Subcutaneous abdominal adipose tissue (tissue), 5 donors: ENCODE measurements around the gene CES1.
"Not testable (repeated sequence)": the region's sequence is repeated elsewhere in the genome, so short reads cannot be mapped to it uniquely, and the experiment has no call there.

ENCODE experiments used
- H3K27ac ChIP-seq: one replicate; pipeline ENCODE4 v1.7.0; 2013; ENCODE audit warnings: low read depth, mild to moderate bottlenecking, inconsistent platforms, low read length, moderate library complexity
- H3K27me3 ChIP-seq, 5 donors: one replicate each; pipeline ENCODE4 v1.7.0; 2013; ENCODE audit warnings: low read length in 5 of 5, inconsistent platforms in 1 of 5; ENCODE audit not compliant: control insufficient read depth in 5 of 5, insufficient read depth in 4 of 5
- H3K36me3 ChIP-seq, 5 donors: one replicate each; pipeline ENCODE4 v1.7.0; 2013; ENCODE audit warnings: low read length in 5 of 5; ENCODE audit not compliant: control insufficient read depth in 5 of 5, insufficient read depth in 5 of 5
- H3K4me1 ChIP-seq, 5 donors: one replicate each; pipeline ENCODE4 v1.7.0; 2013; ENCODE audit warnings: low read length in 5 of 5, mild to moderate bottlenecking in 3 of 5, moderate library complexity in 1 of 5; ENCODE audit not compliant: control insufficient read depth in 5 of 5, insufficient read depth in 5 of 5
- H3K4me3 ChIP-seq, 5 donors: one replicate each; pipeline ENCODE4 v1.7.0; 2013; ENCODE audit warnings: low read length in 5 of 5, low read depth in 1 of 5
- H3K9ac ChIP-seq, 5 donors: one replicate each; pipeline ENCODE4 v1.7.0; 2013; ENCODE audit warnings: low read length in 5 of 5, mild to moderate bottlenecking in 4 of 5, moderate library complexity in 3 of 5
- H3K9me3 ChIP-seq, 5 donors: one replicate each; pipeline ENCODE4 v1.7.0; 2013; ENCODE audit warnings: low read length in 5 of 5; ENCODE audit not compliant: control insufficient read depth in 5 of 5
- donor health status: healthy.
- donor health status: healthy.
- donor health status: healthy.
- donor health status: healthy.
- donor health status: healthy.

The CES1 gene

GRCh38 chr16:55832773-55833691 is at the start of gene CES1:
CES1 (minus strand) TSS chr16:55833096; CDS start chr16:55833055, 41 bp downstream.
- peaks cover 0 to 3% (median 1%) of the 10 kb centered on the region in 5 donors for H3K36me3 ChIP-seq
- peaks cover 5 to 49% (median 29%) of the 10 kb centered on the region in 5 donors for H3K4me1 ChIP-seq
- H3K9ac ChIP-seq = peak within 1 kb of the TSS in 3 of 5 donors; percentile 31 to 46 (median 38)
- H3K9me3 ChIP-seq = no peaks in the 10 kb centered on the region
- peak within 1 kb of the TSS; percentile 74 for H3K27ac ChIP-seq
- H3K27me3 ChIP-seq = no peaks in the 10 kb centered on the region
- peak within 1 kb of the TSS; percentile 54 to 71 (median 62) for H3K4me3 ChIP-seq

- no peaks in the 10 kb centered on the region for H3K4me1 ChIP-seq
- no peak overlapping the region for H3K4me3 ChIP-seq
- H3K9me3 ChIP-seq = no peaks in the 10 kb centered on the region
- no peaks in the 10 kb centered on the region for H3K36me3 ChIP-seq
- H3K27me3 ChIP-seq = peaks cover 0 to 17% (median 3%) of the 10 kb centered on the region in 5 donors
- H3K27ac ChIP-seq = no peak overlapping the region
- H3K9ac ChIP-seq = no peak overlapping the region
These were observed 44.0 kb upstream of the CES1 start for GRCh38 chr16:55876854-55877253.

GRCh38 chr16:55875273-55875672 is 42.4 kb upstream of the CES1 start, which contains the start of gene CES5A:
CES5A (minus strand) TSS chr16:55875373; CDS start chr16:55875221, 152 bp downstream.
- H3K27ac ChIP-seq = no peak within 1 kb of the TSS
- no peaks in the 10 kb centered on the region for H3K4me1 ChIP-seq

GRCh38 chr16:55873122-55873521 is 40.2 kb upstream of the CES1 start:
- H3K27me3 ChIP-seq = peaks cover 0 to 17% (median 3%) of the 10 kb centered on the region in 5 donors
- H3K9me3 ChIP-seq = no peaks in the 10 kb centered on the region
- H3K36me3 ChIP-seq = no peaks in the 10 kb centered on the region
- H3K27ac ChIP-seq = no peak overlapping the region
- H3K4me3 ChIP-seq = no peak overlapping the region
- no peaks in the 10 kb centered on the region for H3K4me1 ChIP-seq
- no peak overlapping the region for H3K9ac ChIP-seq

More at GRCh38 chr16:55875273-55875672, 42.4 kb upstream of the CES1 start, which contains the start of gene CES5A:
- Histone ChIP-seq H3K9ac (no peak within 1 kb of the TSS), H3K27me3 (peaks cover 0 to 17% (median 3%) of the 10 kb centered on the region in 5 donors), H3K4me3 (no peak within 1 kb of the TSS), H3K9me3 (no peaks in the 10 kb centered on the region), H3K36me3 (no peaks in the 10 kb centered on the region)

- Histone ChIP-seq H3K27ac (no peak overlapping the region), H3K4me3 (no peak overlapping the region), H3K27me3 (peaks cover 0 to 17% (median 3%) of the 10 kb centered on the region in 5 donors), H3K4me1 (no peaks in the 10 kb centered on the region), H3K36me3 (no peaks in the 10 kb centered on the region), H3K9ac (no peak overlapping the region), H3K9me3 (no peaks in the 10 kb centered on the region)
These were observed 39.2 kb upstream of the CES1 start for GRCh38 chr16:55872130-55872529.

- H3K27me3 ChIP-seq = peaks cover 0 to 13% (median 3%) of the 10 kb centered on the region in 5 donors
- H3K9me3 ChIP-seq = no peaks in the 10 kb centered on the region
- H3K36me3 ChIP-seq = no peaks in the 10 kb centered on the region
- no peaks in the 10 kb centered on the region for H3K4me1 ChIP-seq
- no peak overlapping the region for H3K4me3 ChIP-seq
- no peak overlapping the region for H3K27ac ChIP-seq
- no peak overlapping the region for H3K9ac ChIP-seq
These were observed 38.6 kb upstream of the CES1 start for GRCh38 chr16:55871411-55872038.

GRCh38 chr16:55868980-55869379 is 36.1 kb upstream of the CES1 start:
- no peaks in the 10 kb centered on the region for H3K4me1 ChIP-seq
- peaks cover 0 to 11% (median 0%) of the 10 kb centered on the region in 5 donors for H3K27me3 ChIP-seq
- H3K9ac ChIP-seq = no peak overlapping the region
- H3K9me3 ChIP-seq = no peaks in the 10 kb centered on the region
- no peak overlapping the region for H3K27ac ChIP-seq
- no peaks in the 10 kb centered on the region for H3K36me3 ChIP-seq
- H3K4me3 ChIP-seq = no peak overlapping the region

- H3K9me3 ChIP-seq = no peaks in the 10 kb centered on the region
- H3K9ac ChIP-seq = no peak overlapping the region
- H3K27me3 ChIP-seq = peaks cover 0 to 7% (median under 1%) of the 10 kb centered on the region in 5 donors
- no peak overlapping the region for H3K4me3 ChIP-seq
- no peaks in the 10 kb centered on the region for H3K36me3 ChIP-seq
- no peaks in the 10 kb centered on the region for H3K4me1 ChIP-seq
- H3K27ac ChIP-seq = no peak overlapping the region
These were observed 35.2 kb upstream of the CES1 start for GRCh38 chr16:55868137-55868536.

- H3K27me3 ChIP-seq = peaks cover 0 to 4% (median 3%) of the 10 kb centered on the region in 5 donors
- H3K9ac ChIP-seq = no peak overlapping the region
- H3K36me3 ChIP-seq = no peaks in the 10 kb centered on the region
- no peaks in the 10 kb centered on the region for H3K4me1 ChIP-seq
- no peak overlapping the region for H3K4me3 ChIP-seq
- no peaks in the 10 kb centered on the region for H3K9me3 ChIP-seq
- no peak overlapping the region for H3K27ac ChIP-seq
These were observed 28.4 kb upstream of the CES1 start for GRCh38 chr16:55861288-55861687.

- not testable (repeated sequence) for H3K4me3 ChIP-seq, H3K36me3 ChIP-seq, H3K27me3 ChIP-seq, H3K4me1 ChIP-seq, H3K9me3 ChIP-seq, H3K9ac ChIP-seq, H3K27ac ChIP-seq
These were observed 24.8 kb upstream of the CES1 start for GRCh38 chr16:55857650-55858049.
